ENCODE data around the gene PHLPP1.

- TF ChIP-seq POLR2A (IDR thresholded peaks at IDR 0.05; ENCODE audit: low read length) (no peak), GATA1 (IDR thresholded peaks at IDR 0.05; ENCODE audit: low read depth, low read length) (no peak)
Observed at GRCh38 chr18:63001861-63002260, 286.5 kb downstream of the PHLPP1 start.
